ENCODE measurements around the gene RAC3.

RAC3 gene

GRCh38 chr17:82059272-82060000 is 28.0 kb downstream of the RAC3 start:
- no peak for TF ChIP-seq POLR2A (IDR thresholded peaks at IDR 0.05; ENCODE audit: low read depth, low read length)
- DNase-seq (ENCODE audit: insufficient read length, low spot score), result no peak
- FAIRE-seq, result no peak

GRCh38 chr17:82060001-82060380 is 28.5 kb downstream of the RAC3 start:
- no peak for FAIRE-seq
- no peak for DNase-seq (ENCODE audit: insufficient read length, low spot score)
- TF ChIP-seq POLR2A (IDR thresholded peaks at IDR 0.05; ENCODE audit: low read depth, low read length), result no peak

- TF ChIP-seq POLR2A (IDR thresholded peaks at IDR 0.05; ENCODE audit: low read depth, low read length), result no peak
- DNase-seq (ENCODE audit: insufficient read length, low spot score), result no peak
- FAIRE-seq, result no peak
Observed at GRCh38 chr17:82060614-82061013, 29.1 kb downstream of the RAC3 start.

- FAIRE-seq, result no peak
- no peak for DNase-seq (ENCODE audit: insufficient read length, low spot score)
Observed at GRCh38 chr17:82061047-82061925, 29.8 kb downstream of the RAC3 start.

GRCh38 chr17:82062076-82062983 is 30.9 kb downstream of the RAC3 start:
- TF ChIP-seq POLR2A (IDR thresholded peaks at IDR 0.05; ENCODE audit: low read depth, low read length), result no peak
- FAIRE-seq (no peak), DNase-seq (ENCODE audit: insufficient read length, low spot score) (no peak)

More at GRCh38 chr17:82061047-82061925, 29.8 kb downstream of the RAC3 start:
- no peak for TF ChIP-seq POLR2A (IDR thresholded peaks at IDR 0.05; ENCODE audit: low read depth, low read length)

GRCh38 chr17:82062984-82063368 is 31.5 kb downstream of the RAC3 start:
- FAIRE-seq (no peak), DNase-seq (ENCODE audit: insufficient read length, low spot score) (no peak)
- TF ChIP-seq POLR2A (IDR thresholded peaks at IDR 0.05; ENCODE audit: low read depth, low read length), result no peak

GRCh38 chr17:82063424-82064415 is 32.2 kb downstream of the RAC3 start:
- TF ChIP-seq POLR2A (IDR thresholded peaks at IDR 0.05; ENCODE audit: low read depth, low read length), result no peak
- FAIRE-seq (no peak), DNase-seq (ENCODE audit: insufficient read length, low spot score) (no peak)

- FAIRE-seq, result no peak
Observed at GRCh38 chr17:82064433-82065192, 33.1 kb downstream of the RAC3 start.

GRCh38 chr17:82065193-82065637 is 33.7 kb downstream of the RAC3 start:
- DNase-seq (ENCODE audit: insufficient read length, low spot score), result peak; percentile 65
- FAIRE-seq, result no peak
- no peak for TF ChIP-seq POLR2A (IDR thresholded peaks at IDR 0.05; ENCODE audit: low read depth, low read length)

More at GRCh38 chr17:82064433-82065192, 33.1 kb downstream of the RAC3 start:
- DNase-seq (ENCODE audit: insufficient read length, low spot score), result no peak
- no peak for TF ChIP-seq POLR2A (IDR thresholded peaks at IDR 0.05; ENCODE audit: low read depth, low read length)

GRCh38 chr17:82065638-82066303 is 34.3 kb downstream of the RAC3 start, which contains the start of gene DUS1L:
Gene DUS1L, minus strand, starts transcription at chr17:82065804. Its CDS starts 745 bp downstream, at chr17:82065059.
- TF ChIP-seq POLR2A (IDR thresholded peaks at IDR 0.05; ENCODE audit: low read depth, low read length), result peak; percentile 78
- DNase-seq (ENCODE audit: insufficient read length, low spot score), result peak; percentile 65
- no peak for FAIRE-seq

- no peak for TF ChIP-seq POLR2A (IDR thresholded peaks at IDR 0.05; ENCODE audit: low read depth, low read length)
- FAIRE-seq, result no peak
- no peak for DNase-seq (ENCODE audit: insufficient read length, low spot score)
Observed at GRCh38 chr17:82070611-82071010, 39.1 kb downstream of the RAC3 start.
